OCI-LY1 (cell line): ENCODE measurements around the gene MLLT6.

Experiments
- H2AFZ ChIP-seq: fragments of 200-600 bp; sonication (generic), shearing (Covaris generic); 2 replicates; pipeline ENCODE4 v1.6.0; 2014; ENCODE audit warnings: antibody characterized with exemption, mild to moderate bottlenecking, low read length
- H3F3A ChIP-seq: fragments of 200-600 bp; sonication (generic), shearing (Covaris generic); 2 replicates; pipeline ENCODE4 v1.6.0; 2014; ENCODE audit warnings: mild to moderate bottlenecking, antibody characterized with exemption, low read length, moderate library complexity; ENCODE audit not compliant: insufficient read depth
- H3K27ac ChIP-seq: fragments of 200-600 bp; sonication (generic); 2 replicates; pipeline ENCODE4 v1.5.1; 2014; ENCODE audit warnings: low read length, mixed run types, mild to moderate bottlenecking, low read depth; ENCODE audit not compliant: poor library complexity, severe bottlenecking
- H3K27me3 ChIP-seq: fragments of 200-600 bp; sonication (generic); 2 replicates; pipeline ENCODE4 v1.6.0; 2014; ENCODE audit warnings: antibody characterized with exemption, mild to moderate bottlenecking, low read length, moderate library complexity; ENCODE audit not compliant: insufficient read depth
- H3K36me3 ChIP-seq: fragments of 200-600 bp; sonication (generic); 2 replicates; pipeline ENCODE4 v1.6.1; 2014; ENCODE audit warnings: mild to moderate bottlenecking, antibody characterized with exemption, low read length, moderate library complexity, mixed read lengths; ENCODE audit not compliant: insufficient read depth
- H3K4me1 ChIP-seq: fragments of 200-600 bp; sonication (generic); 2 replicates; pipeline ENCODE4 v1.5.1; 2014; ENCODE audit warnings: mild to moderate bottlenecking, low read length, moderate library complexity; ENCODE audit not compliant: insufficient read depth, severe bottlenecking
- H3K4me2 ChIP-seq: fragments of 200-600 bp; sonication (generic), shearing (Covaris generic); 2 replicates; pipeline ENCODE4 v1.6.1; 2014; ENCODE audit warnings: low read length
- H3K4me3 ChIP-seq: fragments of 200-600 bp; sonication (generic); 2 replicates; pipeline ENCODE4 v1.5.1; 2014; ENCODE audit warnings: low read length, low read depth, mild to moderate bottlenecking, mixed read lengths; ENCODE audit not compliant: poor library complexity, severe bottlenecking
- H3K79me2 ChIP-seq: fragments of 200-600 bp; shearing (Covaris generic); 2 replicates; pipeline ENCODE4 v1.6.1; 2016; ENCODE audit warnings: mixed run types, low read length, mixed read lengths; ENCODE audit not compliant: insufficient read depth
- H3K9ac ChIP-seq: fragments of 200-600 bp; sonication (generic), shearing (Covaris generic); 2 replicates; pipeline ENCODE4 v1.6.1; 2014; ENCODE audit warnings: mild to moderate bottlenecking, low read length, mixed read lengths
- H3K9me2 ChIP-seq: fragments of 200-600 bp; sonication (generic), shearing (Covaris generic); 2 replicates; pipeline ENCODE4 v1.6.1; 2014; ENCODE audit warnings: low read depth, mild to moderate bottlenecking, low read length, mixed read lengths
- H3K9me3 ChIP-seq: fragments of 200-600 bp; shearing (Covaris generic); 2 replicates; pipeline ENCODE4 v1.6.1; 2014; ENCODE audit warnings: low read length, mixed read lengths
- H4K20me1 ChIP-seq: fragments of 200-600 bp; sonication (generic), shearing (Covaris generic); 2 replicates; pipeline ENCODE4 v1.6.0; 2016; ENCODE audit warnings: mild to moderate bottlenecking, low read length; ENCODE audit not compliant: insufficient read depth
- CTCF ChIP-seq: fragments of 200-600 bp; sonication (generic), shearing (Covaris generic); IDR thresholded peaks from 2 replicates; pipeline ENCODE4 v1.5.1; 2017; ENCODE audit warnings: mild to moderate bottlenecking, antibody characterized with exemption, low read length, moderate library complexity, mixed read lengths
- EZH2 ChIP-seq: fragments of 200-600 bp; sonication (generic), shearing (Covaris generic); IDR thresholded peaks from 2 replicates; pipeline ENCODE4 v1.8.0; 2017; ENCODE audit warnings: borderline replicate concordance, mixed run types, mild to moderate bottlenecking, antibody characterized with exemption, low read length, moderate library complexity, mixed read lengths

The MLLT6 gene

GRCh38 chr17:38702916-38703741 is 1.9 kb upstream of the MLLT6 start:
- Histone ChIP-seq H3K79me2 (0 out of 2 replicates have a peak, but pooled peaks cover 4% of the 10 kb centered on the region), H3K4me3 (peak overlapping the region; percentile 95), H3K36me3 (peaks cover 9% of the 10 kb centered on the region), H3F3A (peaks cover 7% of the 10 kb centered on the region; the same call in 1 of the 2 replicates), H3K27ac (peak overlapping the region; percentile 90), H3K9me2 (no peaks in the 10 kb centered on the region), H3K9me3 (no peaks in the 10 kb centered on the region), H3K4me2 (peak overlapping the region; percentile 94), H3K9ac (peak overlapping the region; percentile 93), H3K27me3 (peaks cover 4% of the 10 kb centered on the region; the same call in 1 of the 2 replicates), H2AFZ (no peak overlapping the region), H4K20me1 (no peaks in the 10 kb centered on the region), H3K4me1 (peaks cover 39% of the 10 kb centered on the region)
- TF ChIP-seq EZH2 (no peak), CTCF (no peak)

- peaks cover 7% of the 10 kb centered on the region; the same call in 1 of the 2 replicates for H3F3A ChIP-seq
- peak overlapping the region; percentile 93 for H3K9ac ChIP-seq
- H3K79me2 ChIP-seq, result 0 out of 2 replicates have a peak, but pooled peaks cover 4% of the 10 kb centered on the region
These were observed 1.1 kb upstream of the MLLT6 start for GRCh38 chr17:38703742-38704605.

More at GRCh38 chr17:38703742-38704605, 1.1 kb upstream of the MLLT6 start:
- TF ChIP-seq CTCF (no peak), EZH2 (no peak)
- Histone ChIP-seq H3K27ac (peak overlapping the region; percentile 90), H3K27me3 (peaks cover 4% of the 10 kb centered on the region; the same call in 1 of the 2 replicates), H3K36me3 (peaks cover 14% of the 10 kb centered on the region), H3K4me1 (peaks cover 39% of the 10 kb centered on the region), H3K4me3 (peak overlapping the region; percentile 95), H3K9me3 (no peaks in the 10 kb centered on the region), H3K9me2 (no peaks in the 10 kb centered on the region), H4K20me1 (no peaks in the 10 kb centered on the region), H3K4me2 (peak overlapping the region; percentile 94), H2AFZ (no peak overlapping the region)
